ENCODE results near the gene ADGRL1.
"Not testable (repeated sequence)": the region's sequence is repeated elsewhere in the genome, so short reads cannot be mapped to it uniquely, and the experiment has no call there.

ADGRL1 gene

DNA sequence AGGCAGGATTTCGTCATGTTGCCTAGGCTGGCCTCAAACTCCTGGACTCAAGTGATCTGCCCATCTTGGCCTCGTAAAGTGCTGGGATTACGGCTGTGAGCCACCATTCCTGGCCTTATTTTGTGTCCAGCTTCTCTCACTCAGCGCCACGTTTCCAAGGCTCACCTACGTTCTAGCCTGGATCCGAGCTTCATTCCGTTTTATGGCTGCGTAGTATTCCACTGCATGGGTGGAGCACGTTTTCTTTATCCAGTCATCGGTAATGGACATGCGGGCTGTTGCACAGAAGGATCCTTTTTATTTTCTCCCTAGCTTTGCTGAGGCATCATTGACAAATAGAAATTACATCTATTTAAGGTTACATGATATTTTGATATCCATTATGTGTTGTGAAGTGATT, 16.6 kb downstream of the ADGRL1 start:
- no peak for DNase-seq (ENCODE audit: low read depth)

DNA sequence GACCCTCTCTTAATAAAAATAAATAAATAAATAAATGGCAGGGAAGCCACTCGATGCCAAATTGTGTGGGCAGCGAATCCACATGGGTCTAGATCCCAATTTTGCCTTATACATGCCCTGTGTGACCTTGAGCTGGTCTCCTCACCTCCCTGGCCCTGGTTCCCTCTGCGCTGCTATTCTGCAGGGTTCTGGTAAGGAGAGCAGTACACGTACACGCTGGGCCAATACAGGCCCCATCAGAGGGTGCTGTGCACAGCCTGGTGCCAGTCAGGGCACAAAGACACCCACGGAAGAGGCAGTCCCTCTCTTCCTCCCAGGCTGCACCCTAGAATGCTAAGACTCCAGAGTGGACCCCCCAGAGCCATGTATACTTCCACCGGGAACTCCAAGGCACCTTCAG, 17.9 kb downstream of the ADGRL1 start:
- DNase-seq (ENCODE audit: low read depth) = not testable (repeated sequence)

DNA sequence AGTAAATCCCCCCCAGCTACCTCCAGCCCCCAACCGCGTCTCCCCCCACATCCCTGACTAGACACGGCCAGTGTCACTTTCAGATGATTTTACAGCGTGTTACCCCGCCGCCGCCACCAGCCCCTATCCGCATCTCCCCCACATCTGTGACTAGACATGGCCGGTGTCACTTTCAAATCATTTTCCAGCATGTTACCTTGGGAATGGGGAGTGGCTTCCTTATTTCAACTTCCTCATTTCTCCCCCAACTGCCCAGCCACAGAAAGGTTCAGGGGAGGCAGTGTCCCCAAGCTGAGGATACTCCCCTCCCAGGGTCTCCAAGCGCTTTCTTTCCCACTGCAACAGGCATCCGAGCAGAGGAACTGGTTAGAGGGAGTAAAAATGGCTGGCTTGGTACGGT, 18.4 kb downstream of the ADGRL1 start:
- DNase-seq (ENCODE audit: low read depth) = no peak

- DNase-seq (ENCODE audit: low read depth) = not testable (repeated sequence)
Observed at GRCh38 chr19:14186684-14187083, 19.3 kb downstream of the ADGRL1 start.

DNA sequence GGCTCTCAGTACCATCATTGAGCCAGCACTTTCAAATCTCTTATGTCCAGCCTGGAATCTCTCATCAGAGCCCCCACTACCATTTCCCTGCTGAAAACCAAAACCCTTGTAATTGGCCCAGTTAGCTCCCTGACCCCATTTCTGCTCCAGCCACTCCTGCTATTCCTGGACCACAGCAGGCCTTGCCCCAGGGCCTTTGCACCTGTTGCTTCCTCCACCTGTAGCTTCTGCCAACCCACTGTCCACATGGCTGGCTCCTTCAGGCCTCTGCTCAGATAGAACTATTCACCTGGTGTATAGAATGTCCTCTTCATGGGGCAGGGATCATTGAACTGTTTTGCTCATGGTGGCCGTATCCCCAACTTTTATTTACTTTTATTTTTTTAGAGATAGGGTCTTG, 20.3 kb downstream of the ADGRL1 start:
- not testable (repeated sequence) for DNase-seq (ENCODE audit: low read depth)

- DNase-seq (ENCODE audit: low read depth) = no peak
Observed at GRCh38 chr19:14185158-14185557, 20.8 kb downstream of the ADGRL1 start.

GRCh38 chr19:14183741-14184350, 22.1 kb downstream of the ADGRL1 start:
- no peak for DNase-seq (ENCODE audit: low read depth)

GRCh38 chr19:14182476-14182875, 23.5 kb downstream of the ADGRL1 start:
- no peak for DNase-seq (ENCODE audit: low read depth)

DNA sequence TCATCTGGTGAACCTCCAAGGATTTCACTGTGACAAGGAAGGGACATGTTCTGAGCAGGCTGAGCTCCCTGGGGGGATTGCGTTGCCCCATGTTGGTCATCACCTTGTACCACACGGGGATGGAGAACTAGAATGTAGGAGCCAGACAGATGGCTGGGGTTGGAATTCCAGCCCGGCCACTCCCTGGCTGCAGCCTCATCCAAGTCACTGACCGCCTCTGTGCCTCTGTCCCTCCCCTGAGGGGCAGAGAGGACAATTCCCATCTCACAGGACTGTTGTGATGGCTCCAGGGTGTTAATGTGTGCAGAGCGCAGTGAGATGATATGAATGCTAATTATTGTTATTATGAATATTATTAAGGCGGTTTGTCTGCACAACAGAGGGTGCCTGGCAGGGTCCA, 24.1 kb downstream of the ADGRL1 start:
- no peak for DNase-seq (ENCODE audit: low read depth)

- DNase-seq (ENCODE audit: low read depth) = not testable (repeated sequence)
Observed at GRCh38 chr19:14181199-14181598, 24.8 kb downstream of the ADGRL1 start.

- DNase-seq (ENCODE audit: low read depth) = no peak
Observed at GRCh38 chr19:14177496-14178074, 28.4 kb downstream of the ADGRL1 start.

- no peak for DNase-seq (ENCODE audit: low read depth)
Observed at GRCh38 chr19:14175351-14175792, 30.6 kb downstream of the ADGRL1 start.

DNA sequence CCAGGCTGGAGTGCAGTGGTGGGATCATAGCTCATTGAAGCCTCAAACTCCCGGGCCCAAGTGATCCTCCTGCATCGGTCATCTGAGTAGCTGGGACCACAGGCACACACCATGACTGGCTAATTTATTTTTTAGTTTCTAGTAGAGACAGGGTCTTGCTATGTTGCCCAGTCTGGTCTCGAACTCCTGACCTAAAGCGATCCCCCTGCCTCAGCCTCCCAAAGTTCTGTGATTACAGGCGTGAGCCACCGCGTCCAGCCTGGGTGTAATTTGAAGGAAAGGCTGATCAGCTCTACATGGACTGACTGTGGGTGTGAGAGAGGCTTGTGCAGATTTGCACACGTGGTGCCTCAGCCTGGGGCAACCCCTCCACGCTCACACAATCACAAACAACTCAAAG, 31.1 kb downstream of the ADGRL1 start:
- no peak for DNase-seq (ENCODE audit: low read depth)

DNA sequence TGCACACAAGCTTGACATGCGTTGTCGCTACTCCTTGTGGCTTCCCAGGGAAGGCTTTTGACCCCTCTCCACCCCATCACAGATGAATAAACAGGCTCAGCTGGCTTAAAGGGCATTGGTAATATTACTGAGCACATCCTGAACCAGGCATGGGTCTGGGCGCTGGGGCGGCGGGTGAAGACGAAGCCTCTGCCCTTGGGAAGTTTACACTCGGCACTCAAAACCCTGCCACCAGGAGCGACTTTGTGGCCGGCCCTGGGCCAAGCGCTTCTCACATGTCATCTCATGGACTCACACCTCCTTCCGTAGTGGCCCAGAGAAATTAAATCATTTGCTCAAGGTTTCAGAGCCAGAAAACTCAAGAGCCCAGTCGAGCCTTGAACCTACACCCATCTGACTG, 37.0 kb downstream of the ADGRL1 start:
- no peak for DNase-seq (ENCODE audit: low read depth)

GRCh38 chr19:14168259-14168972, 37.6 kb downstream of the ADGRL1 start:
- DNase-seq (ENCODE audit: low read depth) = no peak

GRCh38 chr19:14167576-14168138, 38.3 kb downstream of the ADGRL1 start:
- no peak for DNase-seq (ENCODE audit: low read depth)

- DNase-seq (ENCODE audit: low read depth) = no peak
Observed at GRCh38 chr19:14166999-14167575, 38.9 kb downstream of the ADGRL1 start.

DNA sequence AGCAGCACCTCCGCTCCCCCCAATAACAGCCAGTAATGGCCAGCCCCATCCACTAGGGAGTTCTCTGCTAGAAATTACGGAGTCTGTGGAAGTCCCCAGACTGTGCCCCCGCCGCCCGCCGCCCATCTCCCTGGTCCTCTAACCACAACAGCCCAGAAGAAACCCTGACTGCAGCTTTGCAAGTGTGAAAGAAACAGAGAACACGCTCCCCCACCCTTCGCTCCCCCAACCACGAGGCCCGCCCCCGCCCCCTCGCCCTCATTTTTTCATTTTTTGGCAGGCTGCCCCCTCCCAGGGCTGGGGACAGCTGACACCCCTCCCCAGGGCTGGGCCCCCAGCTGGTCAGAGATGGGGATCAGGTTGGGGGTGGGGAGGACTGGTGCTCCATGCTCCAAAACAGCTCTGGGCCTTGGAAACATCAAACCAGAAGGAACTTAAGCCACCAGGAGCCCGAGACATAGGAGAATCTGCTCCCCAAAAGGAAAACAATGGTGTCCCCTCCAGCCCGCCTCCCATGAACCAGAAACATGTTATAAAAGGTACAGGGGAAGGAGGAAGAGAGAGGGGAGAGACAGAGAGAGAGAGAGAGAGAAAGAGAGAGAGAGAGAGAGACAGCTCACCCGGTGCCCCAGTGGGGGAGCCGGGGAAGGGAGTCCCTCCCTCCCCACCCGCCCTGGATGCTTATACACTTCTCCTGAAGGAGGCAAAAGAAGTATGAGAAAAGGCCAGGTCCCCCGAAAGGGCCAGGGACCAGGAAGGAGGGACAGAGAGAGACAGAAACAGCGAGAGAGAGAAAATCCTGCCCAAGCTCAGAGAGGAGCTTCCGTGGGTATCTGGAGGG, 39.8 kb downstream of the ADGRL1 start:
- no peak for DNase-seq (ENCODE audit: low read depth)

- DNase-seq (ENCODE audit: low read depth) = no peak
Observed at GRCh38 chr19:14164724-14165493, 41.1 kb downstream of the ADGRL1 start.

DNA sequence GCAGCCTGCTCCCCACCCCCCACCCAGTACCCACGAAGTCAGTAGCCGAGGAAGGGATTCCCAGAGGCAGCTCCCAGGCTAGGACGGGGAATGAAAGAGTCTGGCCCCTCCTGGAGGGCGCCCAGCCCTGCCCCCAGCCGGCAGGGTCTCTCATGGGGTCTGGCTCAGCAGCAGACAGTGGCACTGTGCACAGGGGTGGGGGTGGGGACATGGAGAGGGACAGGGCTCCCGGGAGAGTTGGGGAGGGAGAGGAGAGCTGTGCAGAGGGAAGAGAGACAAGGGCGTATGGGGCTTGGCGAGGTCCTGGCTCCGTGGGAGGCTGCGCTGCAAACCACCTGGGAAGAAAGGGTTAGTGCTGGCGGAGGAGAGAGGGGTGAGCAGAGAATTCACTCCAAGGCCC, 41.9 kb downstream of the ADGRL1 start:
- no peak for DNase-seq (ENCODE audit: low read depth)

- DNase-seq (ENCODE audit: low read depth) = no peak
Observed at GRCh38 chr19:14162871-14163297, 43.1 kb downstream of the ADGRL1 start.
